Epidermal melanocyte (primary cell): ENCODE measurements around the gene NUDT3.
"Not testable (repeated sequence)": the region's sequence is repeated elsewhere in the genome, so short reads cannot be mapped to it uniquely, and the experiment has no call there.

Source experiments
- DNase-seq: peaks from one replicate; pipeline ENCODE4 v3.0.0; 2011; ENCODE audit warnings: low spot score; ENCODE audit not compliant: insufficient read length

NUDT3 gene

GRCh38 chr6:34371865-34372264 is 20.6 kb downstream of the NUDT3 start:
- DNase-seq = not testable (repeated sequence)

- DNase-seq = no peak
Measured at GRCh38 chr6:34370361-34370760, 22.1 kb downstream of the NUDT3 start.

- no peak for DNase-seq
Measured at GRCh38 chr6:34369385-34369784, 23.1 kb downstream of the NUDT3 start.

- DNase-seq = no peak
Measured at GRCh38 chr6:34366639-34366921, 25.9 kb downstream of the NUDT3 start.

- not testable (repeated sequence) for DNase-seq
Measured at GRCh38 chr6:34365781-34366638, 26.5 kb downstream of the NUDT3 start.

GRCh38 chr6:34363681-34364075 is 28.8 kb downstream of the NUDT3 start:
- not testable (repeated sequence) for DNase-seq

GRCh38 chr6:34362909-34363680 is 29.4 kb downstream of the NUDT3 start:
- DNase-seq = no peak

- no peak for DNase-seq
Measured at GRCh38 chr6:34362176-34362575, 30.3 kb downstream of the NUDT3 start.

GRCh38 chr6:34360556-34360955 is 31.9 kb downstream of the NUDT3 start:
- DNase-seq = no peak

GRCh38 chr6:34359418-34360158 is 32.9 kb downstream of the NUDT3 start:
- no peak for DNase-seq

GRCh38 chr6:34358389-34358905 is 34.0 kb downstream of the NUDT3 start:
- peak; percentile 70 for DNase-seq

GRCh38 chr6:34357937-34358336 is 34.5 kb downstream of the NUDT3 start:
- DNase-seq = no peak

- DNase-seq = no peak
Measured at GRCh38 chr6:34355889-34356288, 36.6 kb downstream of the NUDT3 start.

- not testable (repeated sequence) for DNase-seq
Measured at GRCh38 chr6:34354230-34354629, 38.2 kb downstream of the NUDT3 start.

GRCh38 chr6:34353530-34353929 is 38.9 kb downstream of the NUDT3 start:
- DNase-seq = not testable (repeated sequence)

GRCh38 chr6:34352305-34352937 is 40.0 kb downstream of the NUDT3 start:
- no peak for DNase-seq

- no peak for DNase-seq
Measured at GRCh38 chr6:34350934-34351217, 41.6 kb downstream of the NUDT3 start.

GRCh38 chr6:34350137-34350933 is 42.1 kb downstream of the NUDT3 start:
- DNase-seq = no peak

GRCh38 chr6:34349211-34349610 is 43.3 kb downstream of the NUDT3 start:
- DNase-seq = no peak

GRCh38 chr6:34347303-34347702 is 45.2 kb downstream of the NUDT3 start:
- DNase-seq = no peak
